Hippocampal formation (tissue), 2 donors: Measurements from ENCODE around the gene RBM25.
A peak's percentile ranks its signal among the peaks of the same experiment; 100 is the strongest.
"Not testable (repeated sequence)": the region's sequence is repeated elsewhere in the genome, so short reads cannot be mapped to it uniquely, and the experiment has no call there.

Experiments used
- DNase-seq, 2 donors: peaks; one replicate each; lab custom pipeline; 2025; lab: John Stamatoyannopoulos, UW

RBM25 gene

DNA sequence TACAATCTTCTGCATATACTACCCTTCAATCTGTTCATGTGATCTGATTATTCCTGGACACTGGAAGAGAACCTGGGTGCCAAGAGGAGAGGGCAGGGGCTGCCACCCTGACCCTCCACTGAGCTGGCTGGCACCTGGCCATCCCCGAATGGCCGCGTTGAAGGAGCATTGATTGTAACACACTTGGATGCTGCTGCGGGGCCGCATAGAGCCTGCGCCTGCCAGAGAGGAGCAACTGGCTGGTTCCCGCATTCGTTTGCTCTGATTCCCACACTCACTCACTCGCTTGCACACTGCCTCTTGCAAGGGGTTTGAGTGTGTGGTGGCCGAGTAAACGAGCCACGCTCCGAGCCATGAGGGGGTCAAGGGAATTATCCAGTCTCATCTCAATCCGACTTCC lies 110.4 kb downstream of the RBM25 start:
- DNase-seq, result peak in 1 of 2 donors; percentile 53

DNA sequence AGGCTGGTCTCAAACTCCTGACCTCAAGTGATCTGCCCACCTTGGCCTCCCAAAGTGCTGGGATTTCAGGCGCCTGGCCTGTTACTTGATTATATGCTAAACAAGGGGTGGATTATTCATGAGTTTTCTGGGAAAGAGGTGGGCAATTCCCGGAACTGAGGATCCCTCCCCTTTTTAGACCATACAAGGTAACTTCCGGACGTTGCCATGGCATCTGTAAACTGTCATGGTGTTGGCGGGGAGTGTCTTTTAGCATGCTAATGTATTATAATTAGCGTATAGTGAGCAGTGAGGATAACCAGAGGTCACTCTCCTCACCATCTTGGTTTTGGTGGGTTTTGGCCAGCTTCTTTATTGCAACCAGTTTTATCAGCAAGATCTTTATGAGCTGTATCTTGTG lies 111.5 kb downstream of the RBM25 start:
- not testable (repeated sequence) for DNase-seq

DNA sequence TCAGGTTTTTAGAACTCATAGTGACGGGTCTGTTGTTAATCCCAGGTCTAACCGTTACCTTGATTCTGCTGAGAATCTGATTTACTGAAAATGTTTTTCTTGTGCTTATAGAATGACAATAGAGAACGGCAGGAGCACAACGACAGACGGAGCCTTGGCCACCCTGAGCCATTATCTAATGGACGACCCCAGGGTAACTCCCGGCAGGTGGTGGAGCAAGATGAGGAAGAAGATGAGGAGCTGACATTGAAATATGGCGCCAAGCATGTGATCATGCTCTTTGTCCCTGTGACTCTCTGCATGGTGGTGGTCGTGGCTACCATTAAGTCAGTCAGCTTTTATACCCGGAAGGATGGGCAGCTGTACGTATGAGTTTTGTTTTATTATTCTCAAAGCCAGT lies 112.4 kb downstream of the RBM25 start:
- no peak for DNase-seq

- no peak for DNase-seq
Observed at GRCh38 chr14:73172500-73172899, 114.2 kb downstream of the RBM25 start.

GRCh38 chr14:73173092-73173735 lies 114.9 kb downstream of the RBM25 start:
- peak in 1 of 2 donors; percentile 37 for DNase-seq
